Mesenteric fat pad (tissue), 1 donor: Measurements from ENCODE around the gene SLC66A1. TPM values are rescaled to one million over a fixed set of nuclear protein-coding genes. Genes with fewer than 3 reads are reported as not detected.
"Not testable (repeated sequence)": the region's sequence is repeated elsewhere in the genome, so short reads cannot be mapped to it uniquely, and the experiment has no call there.

Experiments
- DNase-seq: peaks from one replicate; pipeline ENCODE4 v3.0.0-alpha.2; 2020; ENCODE audit warnings: low spot score
- long read RNA-seq: library from polyadenylated mRNA; unstranded; transcript quantifications from one replicate; pipeline ENCODE4 v2.0.0, GENCODE V29; 2020
- total RNA-seq: library from RNA; stranded (reverse); fragmentation: NEBNext Ultra II Directional; extraction: Animal tissue kit (Norgen Biotek cat#: 25700); gene quantifications from one replicate; pipeline ENCODE4 v1.2.1, GENCODE V29; 2021
- donor health status: DM: yes; HTN: yes; CAD: no.

SLC66A1 gene
- 15.1 TPM for total RNA-seq
- long read RNA-seq, transcript PQLC2-201 (8 exons, 2,153 nt), result minor isoform, 8 of 62 reads
- long read RNA-seq, transcript PQLC2-202 (9 exons, 1,805 nt), result major isoform, 19 of 62 reads
- long read RNA-seq, partial matches to known transcripts, result 12 of 62 reads
- long read RNA-seq, other reads (novel, unspliced or antisense), result 20 of 62 reads

- DNase-seq, result peak; percentile 97
These were observed at the start of gene SLC66A1, which contains the start of gene AKR7A2 for GRCh38 chr1:19311931-19312781. Gene SLC66A1, plus strand, starts transcription at chr1:19312326. Its CDS starts 5,352 bp downstream, at chr1:19317678. Gene AKR7A2, minus strand, starts transcription at chr1:19312144. Its CDS starts 20 bp downstream, at chr1:19312124.

- DNase-seq, result no peak
These were observed 49.4 kb upstream of the SLC66A1 start for GRCh38 chr1:19262744-19263143.

- no peak for DNase-seq
These were observed 43.7 kb upstream of the SLC66A1 start for GRCh38 chr1:19268445-19268844.

- not testable (repeated sequence) for DNase-seq
These were observed 42.4 kb upstream of the SLC66A1 start for GRCh38 chr1:19269427-19270342.

- not testable (repeated sequence) for DNase-seq
These were observed 41.8 kb upstream of the SLC66A1 start for GRCh38 chr1:19270343-19270730.

GRCh38 chr1:19272064-19272463 lies 40.1 kb upstream of the SLC66A1 start:
- no peak for DNase-seq

GRCh38 chr1:19273106-19273843 lies 38.9 kb upstream of the SLC66A1 start:
- DNase-seq, result peak; percentile 64

- peak; percentile 71 for DNase-seq
These were observed 38.1 kb upstream of the SLC66A1 start for GRCh38 chr1:19273844-19274531.

GRCh38 chr1:19274636-19275035 lies 37.5 kb upstream of the SLC66A1 start:
- DNase-seq, result no peak

- DNase-seq, result no peak
These were observed 28.2 kb upstream of the SLC66A1 start for GRCh38 chr1:19283891-19284290.

- DNase-seq, result no peak
These were observed 27.2 kb upstream of the SLC66A1 start for GRCh38 chr1:19284881-19285280.

GRCh38 chr1:19285366-19285765 lies 26.8 kb upstream of the SLC66A1 start:
- not testable (repeated sequence) for DNase-seq

GRCh38 chr1:19285807-19286206 lies 26.3 kb upstream of the SLC66A1 start:
- not testable (repeated sequence) for DNase-seq

- DNase-seq, result no peak
These were observed 24.5 kb upstream of the SLC66A1 start for GRCh38 chr1:19287436-19288185.

- not testable (repeated sequence) for DNase-seq
These were observed 23.5 kb upstream of the SLC66A1 start, which contains the start of gene AKR7A3 for GRCh38 chr1:19288324-19289241. Gene AKR7A3, minus strand, starts transcription at chr1:19288770. Its CDS starts 61 bp downstream, at chr1:19288709.

- no peak for DNase-seq
These were observed 22.9 kb upstream of the SLC66A1 start for GRCh38 chr1:19289244-19289643.

- DNase-seq, result no peak
These were observed 17.5 kb upstream of the SLC66A1 start for GRCh38 chr1:19294638-19295037.

- no peak for DNase-seq
These were observed 11.9 kb upstream of the SLC66A1 start for GRCh38 chr1:19300211-19300610.
